Fibroblast of skin of abdomen (primary cell): ENCODE data around the gene PTPRF.

ENCODE experiments used
- DNase-seq: peaks from one replicate; pipeline ENCODE4 v3.0.0-alpha.2; 2013

Gene PTPRF

GRCh38 chr1:43671626-43672330 lies 141.1 kb downstream of the PTPRF start:
- DNase-seq: peak; percentile 60

GRCh38 chr1:43673261-43673660 lies 142.6 kb downstream of the PTPRF start:
- no peak for DNase-seq
